Loucy (cell line): Measurements from ENCODE around the gene GALNT9.

Experiments used
- EZH2phosphoT487 ChIP-seq: fragments of 200-600 bp; IDR thresholded peaks from 2 replicates; pipeline ENCODE4 v1.6.1; 2018; ENCODE audit warnings: antibody characterized with exemption, mild to moderate bottlenecking, moderate library complexity, borderline replicate concordance
- TF ChIP-seq, protein P1 (sequence below): fragments of 200-600 bp; sonication (generic); conservative IDR thresholded peaks from 2 replicates; pipeline ENCODE4 v1.5.1; 2014; ENCODE audit warnings: mild to moderate bottlenecking, antibody characterized with exemption, low read length

- TF ChIP-seq, protein P1, sequence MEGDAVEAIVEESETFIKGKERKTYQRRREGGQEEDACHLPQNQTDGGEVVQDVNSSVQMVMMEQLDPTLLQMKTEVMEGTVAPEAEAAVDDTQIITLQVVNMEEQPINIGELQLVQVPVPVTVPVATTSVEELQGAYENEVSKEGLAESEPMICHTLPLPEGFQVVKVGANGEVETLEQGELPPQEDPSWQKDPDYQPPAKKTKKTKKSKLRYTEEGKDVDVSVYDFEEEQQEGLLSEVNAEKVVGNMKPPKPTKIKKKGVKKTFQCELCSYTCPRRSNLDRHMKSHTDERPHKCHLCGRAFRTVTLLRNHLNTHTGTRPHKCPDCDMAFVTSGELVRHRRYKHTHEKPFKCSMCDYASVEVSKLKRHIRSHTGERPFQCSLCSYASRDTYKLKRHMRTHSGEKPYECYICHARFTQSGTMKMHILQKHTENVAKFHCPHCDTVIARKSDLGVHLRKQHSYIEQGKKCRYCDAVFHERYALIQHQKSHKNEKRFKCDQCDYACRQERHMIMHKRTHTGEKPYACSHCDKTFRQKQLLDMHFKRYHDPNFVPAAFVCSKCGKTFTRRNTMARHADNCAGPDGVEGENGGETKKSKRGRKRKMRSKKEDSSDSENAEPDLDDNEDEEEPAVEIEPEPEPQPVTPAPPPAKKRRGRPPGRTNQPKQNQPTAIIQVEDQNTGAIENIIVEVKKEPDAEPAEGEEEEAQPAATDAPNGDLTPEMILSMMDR: no peak
- TF ChIP-seq EZH2phosphoT487: no peak
Observed at GRCh38 chr12:132176385-132176919, 152.9 kb downstream of the GALNT9 start.
